Fibroblast of lung (primary cell): ENCODE measurements around the gene TMEM258. TPM values are rescaled to one million over a fixed set of nuclear protein-coding genes. Genes with fewer than 3 reads are reported as not detected.

Experiments
- DNase-seq, 2 donors: peaks; one replicate each; pipeline versions ENCODE4 v3.0.0 to v3.0.0-alpha.2; 2010; ENCODE audit warnings: low read depth in 2 of 2
- H2AFZ ChIP-seq: 2 replicates; pipeline ENCODE4 v1.5.1; 2012; ENCODE audit warnings: low read length, control low read depth, inconsistent platforms
- H3K27ac ChIP-seq: 2 replicates; pipeline ENCODE4 v1.5.1; 2011; ENCODE audit warnings: low read length, control low read depth; ENCODE audit not compliant: insufficient read depth
- H3K27me3 ChIP-seq: 2 replicates; pipeline ENCODE4 v1.5.1; 2011; ENCODE audit warnings: mild to moderate bottlenecking, low read length; ENCODE audit not compliant: control insufficient read depth, insufficient read depth
- H3K36me3 ChIP-seq: 2 replicates; pipeline ENCODE4 v1.5.1; 2011; ENCODE audit warnings: low read length; ENCODE audit not compliant: control insufficient read depth, insufficient read depth
- H3K4me1 ChIP-seq: 2 replicates; pipeline ENCODE4 v1.5.1; 2011; ENCODE audit warnings: low read length; ENCODE audit not compliant: control insufficient read depth, insufficient read depth; ENCODE audit errors: extremely low read depth
- H3K4me2 ChIP-seq: 2 replicates; pipeline ENCODE4 v1.5.1; 2011; ENCODE audit warnings: low read length, control low read depth; ENCODE audit not compliant: insufficient read depth; ENCODE audit errors: extremely low read depth
- H3K4me3 ChIP-seq, 4 experiments: fragments of 200-600 bp in 1 of 4; sonication (generic) in 1 of 4; replicated peaks in 1 of 4; 2 replicates each; pipeline ENCODE4 v1.5.1; 2011 to 2016; ENCODE audit warnings: low read length in 4 of 4, low read depth in 3 of 4, mild to moderate bottlenecking in 3 of 4, control low read depth in 2 of 4, inconsistent platforms in 1 of 4, mixed read lengths in 1 of 4; ENCODE audit not compliant: insufficient read depth in 1 of 4; ENCODE audit errors: control extremely low read depth in 1 of 4
- H3K79me2 ChIP-seq: 2 replicates; pipeline ENCODE4 v1.5.1; 2012; ENCODE audit warnings: mild to moderate bottlenecking, low read length, inconsistent platforms; ENCODE audit not compliant: control insufficient read depth, insufficient read depth
- H3K9ac ChIP-seq: 2 replicates; pipeline ENCODE4 v1.5.1; 2011; ENCODE audit warnings: mild to moderate bottlenecking, low read length, control low read depth; ENCODE audit not compliant: insufficient read depth
- H3K9me3 ChIP-seq: 2 replicates; pipeline ENCODE4 v1.5.1; 2012; ENCODE audit warnings: low read depth, low read length; ENCODE audit not compliant: control insufficient read depth, insufficient read depth
- H4K20me1 ChIP-seq: 2 replicates; pipeline ENCODE4 v1.5.1; 2011; ENCODE audit warnings: low read length; ENCODE audit not compliant: control insufficient read depth, insufficient read depth; ENCODE audit errors: extremely low read depth
- CTCF ChIP-seq, 2 donors: IDR thresholded peaks in 1 of 2; conservative IDR thresholded peaks in 1 of 2; 1 replicate in 1 of 2; 2 replicates in 1 of 2; pipeline ENCODE4 v1.5.1; 2011 to 2012; ENCODE audit warnings: low read length in 2 of 2, control low read depth in 1 of 2, inconsistent platforms in 1 of 2, low read depth in 1 of 2, mild to moderate bottlenecking in 1 of 2
- EZH2 ChIP-seq: IDR thresholded peaks from 2 replicates; pipeline ENCODE4 v1.5.1; 2012; ENCODE audit warnings: low read length, control low read depth, mild to moderate bottlenecking; ENCODE audit errors: missing control alignments
- polyA plus RNA-seq, 2 donors: library from polyadenylated mRNA; depleted of rRNA in 1 of 2; stranded (reverse) in 1 of 2; unstranded in 1 of 2; fragments of >200 nt; gene quantifications; 2 replicates each; pipeline ENCODE4 v1.2.1, GENCODE V29; 2011 to 2012; ENCODE audit warnings: missing spikeins in 1 of 2
- total RNA-seq: library from RNA; depleted of rRNA; stranded (reverse); fragments of >200 nt; gene quantifications from 2 replicates; pipeline ENCODE4 v1.2.1, GENCODE V29; 2014

TMEM258 gene
- total and polyA plus RNA-seq, 2 donors (not counting 1 experiment from before 2014, with no cell fraction given): 173 to 245 TPM

DNA sequence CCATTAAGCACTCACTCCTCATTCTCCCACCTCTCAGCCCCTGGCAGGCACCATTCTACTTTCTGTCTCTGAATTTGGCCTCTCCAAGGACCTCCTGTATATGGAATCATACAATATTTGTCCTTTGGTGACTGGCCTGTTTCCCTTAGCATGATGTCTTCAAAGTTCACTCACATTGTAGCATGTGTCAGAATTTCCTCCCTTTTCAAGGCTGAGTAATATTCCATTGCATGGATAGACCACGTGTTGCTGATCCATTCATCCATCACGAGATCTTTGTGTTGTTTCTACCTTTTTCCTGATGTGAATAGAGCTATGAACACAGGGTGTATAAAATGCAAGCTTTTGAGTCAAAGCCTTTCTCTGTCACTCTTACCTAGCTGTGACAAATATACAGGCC is 47.3 kb upstream of the TMEM258 start:
- no peaks in the 10 kb centered on the region for H4K20me1 ChIP-seq
- no peaks in the 10 kb centered on the region for H3K27me3 ChIP-seq
- H3K4me1 ChIP-seq: peaks cover 3% of the 10 kb centered on the region
- no peak overlapping the region for H3K27ac ChIP-seq
- H3K9ac ChIP-seq: no peak overlapping the region
- peaks cover 43% of the 10 kb centered on the region for H3K36me3 ChIP-seq
- H3K9me3 ChIP-seq: no peaks in the 10 kb centered on the region
- DNase-seq: no peak
- H3K79me2 ChIP-seq: peaks cover 26% of the 10 kb centered on the region
- TF ChIP-seq CTCF (conservative IDR thresholded peaks at IDR 0.05 in 1 of 2, IDR thresholded peaks at IDR 0.05 in 1 of 2; ENCODE audit: low read depth in 1 of 2, low read length in 2 of 2) (no peak), EZH2 (no peak)
- no peak overlapping the region for H3K4me2 ChIP-seq
- no peak overlapping the region for H2AFZ ChIP-seq
- H3K4me3 ChIP-seq: no peak overlapping the region

DNA sequence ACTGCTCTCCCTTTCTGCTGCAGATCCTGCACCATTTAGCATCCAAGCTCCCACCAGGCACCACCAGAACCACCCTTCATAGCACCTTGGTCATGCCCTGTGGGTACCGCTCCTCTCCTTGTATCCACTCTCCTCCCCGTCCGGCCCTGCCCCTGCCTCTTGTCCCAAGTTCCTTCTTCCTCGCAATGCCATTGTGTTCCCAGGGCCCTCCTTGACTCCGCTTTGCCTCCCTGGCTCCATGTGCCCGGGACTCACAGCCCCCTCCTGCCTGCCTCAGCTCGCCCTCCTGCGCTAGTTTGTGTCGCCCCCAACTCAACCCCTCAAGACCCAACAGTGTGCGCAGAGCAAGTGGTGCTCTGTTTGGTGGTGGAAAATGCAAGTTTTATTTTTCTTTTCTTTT is 46.5 kb upstream of the TMEM258 start:
- no peak for TF ChIP-seq CTCF (conservative IDR thresholded peaks at IDR 0.05 in 1 of 2, IDR thresholded peaks at IDR 0.05 in 1 of 2; ENCODE audit: low read depth in 1 of 2, low read length in 2 of 2)
- no peak for TF ChIP-seq EZH2
- no peak for DNase-seq
- Histone ChIP-seq H3K27ac (no peak overlapping the region), H3K4me2 (no peak overlapping the region), H3K9me3 (no peaks in the 10 kb centered on the region), H3K27me3 (no peaks in the 10 kb centered on the region), H4K20me1 (no peaks in the 10 kb centered on the region), H2AFZ (no peak overlapping the region), H3K36me3 (peaks cover 41% of the 10 kb centered on the region), H3K9ac (no peak overlapping the region), H3K4me1 (peaks cover 5% of the 10 kb centered on the region), H3K4me3 (no peak overlapping the region), H3K79me2 (peaks cover 29% of the 10 kb centered on the region)

GRCh38 chr11:61838501-61838900 is 46.1 kb upstream of the TMEM258 start:
- H3K4me2 ChIP-seq: no peak overlapping the region
- no peak overlapping the region for H2AFZ ChIP-seq
- H3K4me3 ChIP-seq: no peak overlapping the region
- H3K9ac ChIP-seq: no peak overlapping the region
- H3K79me2 ChIP-seq: peaks cover 33% of the 10 kb centered on the region
- H3K4me1 ChIP-seq: peaks cover 7% of the 10 kb centered on the region
- no peak for DNase-seq
- H3K36me3 ChIP-seq: peaks cover 41% of the 10 kb centered on the region
- no peak overlapping the region for H3K27ac ChIP-seq
- no peaks in the 10 kb centered on the region for H3K27me3 ChIP-seq
- no peaks in the 10 kb centered on the region for H3K9me3 ChIP-seq
- no peaks in the 10 kb centered on the region for H4K20me1 ChIP-seq
- TF ChIP-seq CTCF (conservative IDR thresholded peaks at IDR 0.05 in 1 of 2, IDR thresholded peaks at IDR 0.05 in 1 of 2; ENCODE audit: low read depth in 1 of 2, low read length in 2 of 2): no peak
- TF ChIP-seq EZH2: no peak
